MCF 10A (cell line): ENCODE measurements around the gene BMERB1. TPM values are rescaled to one million over a fixed set of nuclear protein-coding genes. Genes with fewer than 3 reads are reported as not detected.

Source experiments
- BruUV-seq: library from RNA; stranded (reverse); fragments of 400-500 nt; replicated peaks from 2 replicates; lab custom pipeline; 2021; lab: Mats Ljungman, UMichigan
- CTCF ChIA-PET: fragments of 300-600 bp; sonication (Branson Sonifier 250); formaldehyde crosslinking; extraction: SDS; loops from one replicate; lab custom pipeline; 2021; ENCODE audit warnings: antibody characterized with exemption, inconsistent platforms; lab: Yijun Ruan, JAX
- POLR2A ChIA-PET: fragments of 300-600, 350-650 bp; sonication (Branson Sonifier 250); formaldehyde crosslinking; extraction: SDS; loops from one replicate; lab custom pipeline; 2020; ENCODE audit warnings: antibody characterized with exemption, inconsistent platforms; lab: Yijun Ruan, JAX
- DNase-seq: peaks from one replicate; pipeline ENCODE4 v3.0.0-alpha.2; 2018; ENCODE audit not compliant: unreplicated experiment
- H3K27ac Mint-ChIP-seq: one replicate; pipeline ENCODE4 v1.8.0; 2022; ENCODE audit warnings: mild to moderate bottlenecking, low read depth, mixed read lengths; ENCODE audit not compliant: unreplicated experiment
- H3K27me3 Mint-ChIP-seq: one replicate; pipeline ENCODE4 v1.8.0; 2022; ENCODE audit warnings: mixed read lengths; ENCODE audit not compliant: insufficient read depth, unreplicated experiment
- H3K36me3 Mint-ChIP-seq: one replicate; pipeline ENCODE4 v1.8.0; 2022; ENCODE audit warnings: mild to moderate bottlenecking, moderate library complexity, mixed read lengths; ENCODE audit not compliant: insufficient read depth, unreplicated experiment
- H3K4me1 Mint-ChIP-seq: one replicate; pipeline ENCODE4 v1.8.0; 2022; ENCODE audit warnings: mixed read lengths; ENCODE audit not compliant: insufficient read depth, unreplicated experiment
- H3K4me3 Mint-ChIP-seq: one replicate; pipeline ENCODE4 v1.8.0; 2022; ENCODE audit warnings: mild to moderate bottlenecking, moderate library complexity, mixed read lengths; ENCODE audit not compliant: unreplicated experiment
- H3K9me3 Mint-ChIP-seq: one replicate; pipeline ENCODE4 v1.8.0; 2022; ENCODE audit warnings: mixed read lengths; ENCODE audit not compliant: unreplicated experiment
- CTCF ChIP-seq: fragments of 200-600 bp; IDR thresholded peaks from one replicate; pipeline ENCODE4 v1.8.0; 2022; ENCODE audit warnings: antibody characterized with exemption, mild to moderate bottlenecking; ENCODE audit not compliant: unreplicated experiment
- intact Hi-C: fragments of 100-400 bp; cut with micrococcal nuclease; formaldehyde crosslinking; loops from 2 replicates; pipeline ENCODE4 v1.14.1; 2022
- total RNA-seq: library from RNA; stranded (reverse); gene quantifications from 2 replicates; pipeline ENCODE4 v1.2.3, GENCODE V29; 2022

Gene BMERB1
- total RNA-seq, 1 experiment from 2014 or later: 3.3 TPM

DNA sequence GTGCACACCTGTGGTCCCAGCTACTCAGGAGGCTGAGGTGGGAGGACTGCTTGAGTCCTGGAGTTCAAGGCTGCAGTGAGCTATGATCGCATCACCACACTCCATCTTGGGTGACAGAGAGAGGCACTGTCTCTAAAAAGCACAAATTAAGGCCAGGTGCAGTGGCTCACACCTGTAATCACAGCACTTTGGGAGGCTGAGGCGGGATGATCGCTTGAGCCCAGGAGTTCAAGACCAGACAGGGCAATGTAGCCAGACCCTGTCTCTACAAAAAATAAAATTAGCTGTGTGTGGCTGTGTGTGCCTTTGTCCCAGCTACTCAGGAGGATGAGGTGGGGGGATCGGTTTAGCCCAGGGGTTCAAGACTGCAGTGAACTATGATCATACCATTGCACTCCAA, 81.6 kb downstream of the BMERB1 start:
- H3K4me3 Mint-ChIP-seq: no peak overlapping the region
- POLR2A ChIA-PET: interaction anchor here (0.6 kb wide), 1 partner anchor 130 kb away, joined by 5 read pairs; no protein-coding TSS in a partner anchor

GRCh38 chr16:15516609-15517008, 82.2 kb downstream of the BMERB1 start:
- DNase-seq: no peak
- H3K9me3 Mint-ChIP-seq: no peaks in the 10 kb centered on the region
- H3K4me1 Mint-ChIP-seq: no peaks in the 10 kb centered on the region
- H3K4me3 Mint-ChIP-seq: no peak overlapping the region
- no TSS peak for BruUV-seq
- intact Hi-C loops: no loop called here
- no peak for TF ChIP-seq CTCF
- no peak overlapping the region for H3K27ac Mint-ChIP-seq
- POLR2A ChIA-PET: no interaction called here
- H3K27me3 Mint-ChIP-seq: no peaks in the 10 kb centered on the region
- CTCF ChIA-PET: interaction anchor here (0.6 kb wide), 1 partner anchor 417 kb away, joined by 3 read pairs; no protein-coding TSS in a partner anchor
- H3K36me3 Mint-ChIP-seq: peaks cover 6% of the 10 kb centered on the region

More for the DNA sequence above, 81.6 kb downstream of the BMERB1 start:
- intact Hi-C loops: no loop called here
- BruUV-seq: no TSS peak
- TF ChIP-seq CTCF: no peak
- DNase-seq: no peak
- CTCF ChIA-PET: no interaction called here
- no peaks in the 10 kb centered on the region for H3K4me1 Mint-ChIP-seq
- H3K27ac Mint-ChIP-seq: no peak overlapping the region
- no peaks in the 10 kb centered on the region for H3K27me3 Mint-ChIP-seq
- peaks cover 6% of the 10 kb centered on the region for H3K36me3 Mint-ChIP-seq
- H3K9me3 Mint-ChIP-seq: no peaks in the 10 kb centered on the region

GRCh38 chr16:15517743-15518377, 83.5 kb downstream of the BMERB1 start:
- ChIA-PET CTCF (interaction anchor here (0.6 kb wide), 1 partner anchor 22 kb away, joined by 3 read pairs; no protein-coding TSS in a partner anchor), POLR2A (no interaction called here)
- BruUV-seq: no TSS peak
- DNase-seq: no peak
- no peaks in the 10 kb centered on the region for H3K9me3 Mint-ChIP-seq
- H3K27me3 Mint-ChIP-seq: no peaks in the 10 kb centered on the region
- H3K36me3 Mint-ChIP-seq: peaks cover 6% of the 10 kb centered on the region
- intact Hi-C loops: no loop called here
- no peaks in the 10 kb centered on the region for H3K4me1 Mint-ChIP-seq
- no peak overlapping the region for H3K4me3 Mint-ChIP-seq
- no peak overlapping the region for H3K27ac Mint-ChIP-seq
- TF ChIP-seq CTCF: no peak

GRCh38 chr16:15518381-15519351, 84.3 kb downstream of the BMERB1 start:
- POLR2A ChIA-PET: interaction anchor here (0.6 kb wide), 1 partner anchor 31 kb away, joined by 3 read pairs; no protein-coding TSS in a partner anchor
- TF ChIP-seq CTCF: no peak
- intact Hi-C loops: no loop called here
- Mint-ChIP-seq H3K9me3 (no peaks in the 10 kb centered on the region), H3K36me3 (no peaks in the 10 kb centered on the region), H3K4me1 (peaks cover 6% of the 10 kb centered on the region), H3K27me3 (no peaks in the 10 kb centered on the region), H3K27ac (no peak overlapping the region), H3K4me3 (no peak overlapping the region)
- no peak for DNase-seq
- CTCF ChIA-PET: interaction anchor here (0.6 to 1.0 kb wide), 2 partner anchors 21 to 185 kb away, joined by 3 read pairs; no protein-coding TSS in a partner anchor
- no TSS peak for BruUV-seq
